ENCODE data around the gene PCDHGA10.

DNA sequence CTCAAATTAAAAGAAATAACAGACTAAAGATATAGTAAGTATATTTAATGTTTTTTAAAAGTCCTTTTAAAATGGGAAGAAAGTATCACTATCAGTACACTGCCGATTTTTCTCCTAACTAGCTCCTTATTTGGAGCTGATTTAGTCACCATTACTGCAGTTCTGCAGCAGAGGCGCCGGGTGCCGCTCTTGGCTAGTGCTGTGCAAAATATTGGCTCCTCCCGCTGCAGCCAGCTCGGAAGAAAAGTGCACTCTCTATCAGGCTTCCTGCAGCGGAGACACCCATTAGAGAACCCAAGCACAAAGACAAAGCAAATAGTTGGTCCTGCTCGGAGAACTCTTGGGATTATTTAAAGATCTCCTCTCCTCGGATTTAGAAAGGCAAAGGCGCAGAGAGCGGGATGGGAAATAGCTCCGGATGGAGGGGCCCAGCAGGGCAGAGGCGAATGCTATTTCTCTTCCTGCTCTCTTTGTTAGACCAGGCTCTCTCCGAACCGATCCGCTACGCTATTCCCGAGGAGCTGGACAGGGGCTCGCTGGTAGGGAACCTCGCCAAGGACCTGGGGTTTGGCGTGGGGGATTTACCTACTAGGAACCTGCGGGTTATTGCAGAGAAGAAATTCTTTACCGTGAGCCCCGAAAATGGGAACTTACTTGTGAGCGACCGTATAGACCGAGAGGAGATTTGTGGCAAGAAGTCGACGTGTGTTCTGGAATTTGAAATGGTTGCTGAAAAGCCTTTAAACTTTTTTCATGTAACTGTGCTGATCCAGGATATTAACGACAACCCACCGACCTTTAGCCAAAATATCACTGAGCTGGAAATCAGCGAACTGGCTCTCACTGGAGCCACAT is 42.6 kb upstream of the PCDHGA10 start, which contains the start of gene PCDHGB3:
- TF ChIP-seq, protein P1, sequence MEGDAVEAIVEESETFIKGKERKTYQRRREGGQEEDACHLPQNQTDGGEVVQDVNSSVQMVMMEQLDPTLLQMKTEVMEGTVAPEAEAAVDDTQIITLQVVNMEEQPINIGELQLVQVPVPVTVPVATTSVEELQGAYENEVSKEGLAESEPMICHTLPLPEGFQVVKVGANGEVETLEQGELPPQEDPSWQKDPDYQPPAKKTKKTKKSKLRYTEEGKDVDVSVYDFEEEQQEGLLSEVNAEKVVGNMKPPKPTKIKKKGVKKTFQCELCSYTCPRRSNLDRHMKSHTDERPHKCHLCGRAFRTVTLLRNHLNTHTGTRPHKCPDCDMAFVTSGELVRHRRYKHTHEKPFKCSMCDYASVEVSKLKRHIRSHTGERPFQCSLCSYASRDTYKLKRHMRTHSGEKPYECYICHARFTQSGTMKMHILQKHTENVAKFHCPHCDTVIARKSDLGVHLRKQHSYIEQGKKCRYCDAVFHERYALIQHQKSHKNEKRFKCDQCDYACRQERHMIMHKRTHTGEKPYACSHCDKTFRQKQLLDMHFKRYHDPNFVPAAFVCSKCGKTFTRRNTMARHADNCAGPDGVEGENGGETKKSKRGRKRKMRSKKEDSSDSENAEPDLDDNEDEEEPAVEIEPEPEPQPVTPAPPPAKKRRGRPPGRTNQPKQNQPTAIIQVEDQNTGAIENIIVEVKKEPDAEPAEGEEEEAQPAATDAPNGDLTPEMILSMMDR (conservative IDR thresholded peaks at IDR 0.05; ENCODE audit: low read length) = peak; percentile 72
- no peak for TF ChIP-seq EZH2phosphoT487 (IDR thresholded peaks at IDR 0.05; ENCODE audit: borderline replicate concordance, low read depth, low read length)

Data from OCI-LY7 (cell line).